IPS-15b (cell line): ENCODE measurements around the gene COMMD4.
A peak's percentile ranks its signal among the peaks of the same experiment; 100 is the strongest.
"Not testable (repeated sequence)": the region's sequence is repeated elsewhere in the genome, so short reads cannot be mapped to it uniquely, and the experiment has no call there.

Experiments used
- H3K27me3 ChIP-seq: one replicate; pipeline ENCODE4 v1.6.1; 2013; ENCODE audit warnings: low read length; ENCODE audit not compliant: control insufficient read depth, insufficient read depth
- H3K36me3 ChIP-seq: one replicate; pipeline ENCODE4 v1.6.1; 2013; ENCODE audit warnings: low read length; ENCODE audit not compliant: control insufficient read depth, insufficient read depth
- H3K4me1 ChIP-seq: one replicate; pipeline ENCODE4 v1.6.1; 2013; ENCODE audit warnings: mild to moderate bottlenecking, low read length; ENCODE audit not compliant: control insufficient read depth, insufficient read depth
- H3K4me3 ChIP-seq: one replicate; pipeline ENCODE4 v1.5.1; 2013; ENCODE audit warnings: low read depth, low read length
- H3K9ac ChIP-seq: one replicate; pipeline ENCODE4 v1.6.1; 2013; ENCODE audit warnings: low read depth, mild to moderate bottlenecking, low read length
- H3K9me3 ChIP-seq: one replicate; pipeline ENCODE4 v1.6.1; 2013; ENCODE audit warnings: mild to moderate bottlenecking, low read length; ENCODE audit not compliant: control insufficient read depth, insufficient read depth

The COMMD4 gene

GRCh38 chr15:75335313-75335704 is 554 bp upstream of the COMMD4 start:
- no peaks in the 10 kb centered on the region for H3K4me1 ChIP-seq
- no peak overlapping the region for H3K9ac ChIP-seq
- peak overlapping the region; percentile 79 for H3K4me3 ChIP-seq
- H3K9me3 ChIP-seq: no peaks in the 10 kb centered on the region
- no peaks in the 10 kb centered on the region for H3K27me3 ChIP-seq
- H3K36me3 ChIP-seq: peaks cover 9% of the 10 kb centered on the region

- H3K9me3 ChIP-seq: no peaks in the 10 kb centered on the region
- peaks cover 9% of the 10 kb centered on the region for H3K36me3 ChIP-seq
- H3K4me1 ChIP-seq: no peaks in the 10 kb centered on the region
- no peak overlapping the region for H3K4me3 ChIP-seq
- no peak overlapping the region for H3K9ac ChIP-seq
- H3K27me3 ChIP-seq: no peaks in the 10 kb centered on the region
Measured at GRCh38 chr15:75338661-75339240, 2.9 kb downstream of the COMMD4 start.

- H3K36me3 ChIP-seq: peaks cover 9% of the 10 kb centered on the region
- H3K9me3 ChIP-seq: no peaks in the 10 kb centered on the region
- no peak overlapping the region for H3K9ac ChIP-seq
- H3K4me3 ChIP-seq: no peak overlapping the region
- H3K27me3 ChIP-seq: no peaks in the 10 kb centered on the region
- H3K4me1 ChIP-seq: no peaks in the 10 kb centered on the region
Measured at GRCh38 chr15:75339531-75340240, 3.8 kb downstream of the COMMD4 start.

GRCh38 chr15:75342221-75342620 is 6.4 kb downstream of the COMMD4 start:
- no peaks in the 10 kb centered on the region for H3K4me1 ChIP-seq
- H3K9me3 ChIP-seq: no peaks in the 10 kb centered on the region
- peaks cover 9% of the 10 kb centered on the region for H3K36me3 ChIP-seq
- no peak overlapping the region for H3K4me3 ChIP-seq
- H3K9ac ChIP-seq: no peak overlapping the region
- peaks cover 7% of the 10 kb centered on the region for H3K27me3 ChIP-seq

GRCh38 chr15:75343953-75344352 is 8.1 kb downstream of the COMMD4 start:
- not testable (repeated sequence) for H3K9me3 ChIP-seq, H3K4me1 ChIP-seq, H3K36me3 ChIP-seq, H3K9ac ChIP-seq, H3K4me3 ChIP-seq
- H3K27me3 ChIP-seq: peaks cover 14% of the 10 kb centered on the region

GRCh38 chr15:75346796-75347221 is 10.9 kb downstream of the COMMD4 start, which contains the start of gene NEIL1:
NEIL1 (plus strand) TSS chr15:75347039; CDS start chr15:75348906, 1,867 bp downstream.
- H3K36me3 ChIP-seq: no peaks in the 10 kb centered on the region
- no peaks in the 10 kb centered on the region for H3K9me3 ChIP-seq
- H3K4me3 ChIP-seq: peak within 1 kb of the TSS; percentile 91
- peak within 1 kb of the TSS; percentile 54 for H3K9ac ChIP-seq
- H3K4me1 ChIP-seq: no peaks in the 10 kb centered on the region
- H3K27me3 ChIP-seq: peaks cover 19% of the 10 kb centered on the region

- Histone ChIP-seq H3K9me3 (no peaks in the 10 kb centered on the region), H3K4me1 (no peaks in the 10 kb centered on the region), H3K4me3 (peak overlapping the region; percentile 91), H3K36me3 (no peaks in the 10 kb centered on the region), H3K27me3 (peaks cover 19% of the 10 kb centered on the region), H3K9ac (peak overlapping the region; percentile 54)
Measured at GRCh38 chr15:75347222-75348033, 11.6 kb downstream of the COMMD4 start.

- H3K4me3 ChIP-seq: peak overlapping the region; percentile 91
- H3K4me1 ChIP-seq: no peaks in the 10 kb centered on the region
- H3K27me3 ChIP-seq: peaks cover 19% of the 10 kb centered on the region
- no peaks in the 10 kb centered on the region for H3K9me3 ChIP-seq
- H3K36me3 ChIP-seq: no peaks in the 10 kb centered on the region
- peak overlapping the region; percentile 54 for H3K9ac ChIP-seq
Measured at GRCh38 chr15:75348034-75348561, 12.2 kb downstream of the COMMD4 start.

- H3K36me3 ChIP-seq: no peaks in the 10 kb centered on the region
- peak overlapping the region; percentile 91 for H3K4me3 ChIP-seq
- peaks cover 19% of the 10 kb centered on the region for H3K27me3 ChIP-seq
- H3K4me1 ChIP-seq: no peaks in the 10 kb centered on the region
- H3K9ac ChIP-seq: peak overlapping the region; percentile 54
- no peaks in the 10 kb centered on the region for H3K9me3 ChIP-seq
Measured at GRCh38 chr15:75348562-75349350, 12.9 kb downstream of the COMMD4 start.

- H3K27me3 ChIP-seq: peaks cover 19% of the 10 kb centered on the region
Measured at GRCh38 chr15:75349351-75349669, 13.4 kb downstream of the COMMD4 start.

GRCh38 chr15:75349851-75350588 is 14.2 kb downstream of the COMMD4 start:
- H3K36me3 ChIP-seq: peaks cover 3% of the 10 kb centered on the region
- H3K4me1 ChIP-seq: no peaks in the 10 kb centered on the region
- H3K27me3 ChIP-seq: peaks cover 19% of the 10 kb centered on the region
- H3K9me3 ChIP-seq: no peaks in the 10 kb centered on the region
- no peak overlapping the region for H3K9ac ChIP-seq
- no peak overlapping the region for H3K4me3 ChIP-seq

More at GRCh38 chr15:75349351-75349669, 13.4 kb downstream of the COMMD4 start:
- not testable (repeated sequence) for H3K9ac ChIP-seq, H3K4me1 ChIP-seq, H3K4me3 ChIP-seq, H3K36me3 ChIP-seq, H3K9me3 ChIP-seq
